Measurements from ENCODE around the gene CLDN25. TPM values are rescaled to one million over a fixed set of nuclear protein-coding genes. Genes with fewer than 3 reads are reported as not detected.

Gene CLDN25
- total RNA-seq, 6 experiments from 2014 or later = not detected

GRCh38 chr11:113829751-113830150 lies 50.2 kb downstream of the CLDN25 start:
- no peaks in the 10 kb centered on the region for H3K4me1 ChIP-seq
- H3K27ac ChIP-seq = no peak overlapping the region
- H3K4me3 ChIP-seq = no peak overlapping the region
- DNase-seq (no peak), ATAC-seq (no peak)
- no peaks in the 10 kb centered on the region for H3K9me3 ChIP-seq
- 81% methylated on average over 2 of the region's 2 CpGs for WGBS (ENCODE audit: insufficient coverage, low coverage, low lambda C conversion rate, missing lambda C conversion rate)
- intact Hi-C loops (cut with DNase I) = no loop called here
- H3K27me3 ChIP-seq = no peaks in the 10 kb centered on the region
- TF ChIP-seq, protein P1, sequence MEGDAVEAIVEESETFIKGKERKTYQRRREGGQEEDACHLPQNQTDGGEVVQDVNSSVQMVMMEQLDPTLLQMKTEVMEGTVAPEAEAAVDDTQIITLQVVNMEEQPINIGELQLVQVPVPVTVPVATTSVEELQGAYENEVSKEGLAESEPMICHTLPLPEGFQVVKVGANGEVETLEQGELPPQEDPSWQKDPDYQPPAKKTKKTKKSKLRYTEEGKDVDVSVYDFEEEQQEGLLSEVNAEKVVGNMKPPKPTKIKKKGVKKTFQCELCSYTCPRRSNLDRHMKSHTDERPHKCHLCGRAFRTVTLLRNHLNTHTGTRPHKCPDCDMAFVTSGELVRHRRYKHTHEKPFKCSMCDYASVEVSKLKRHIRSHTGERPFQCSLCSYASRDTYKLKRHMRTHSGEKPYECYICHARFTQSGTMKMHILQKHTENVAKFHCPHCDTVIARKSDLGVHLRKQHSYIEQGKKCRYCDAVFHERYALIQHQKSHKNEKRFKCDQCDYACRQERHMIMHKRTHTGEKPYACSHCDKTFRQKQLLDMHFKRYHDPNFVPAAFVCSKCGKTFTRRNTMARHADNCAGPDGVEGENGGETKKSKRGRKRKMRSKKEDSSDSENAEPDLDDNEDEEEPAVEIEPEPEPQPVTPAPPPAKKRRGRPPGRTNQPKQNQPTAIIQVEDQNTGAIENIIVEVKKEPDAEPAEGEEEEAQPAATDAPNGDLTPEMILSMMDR (IDR thresholded peaks at IDR 0.05) = no peak
- TF ChIP-seq POLR2A (IDR thresholded peaks at IDR 0.05) = no peak
- H3K36me3 ChIP-seq = peaks cover 0 to 5% (median 1%) of the 10 kb centered on the region in 4 donors

Small RNA genes lying within 50 kb of the gene (small RNA-seq; reads per million reads assigned to genes)
- 0 reads per million in 2 experiments for gene LRRC37A13P
- 0 reads per million in 2 experiments for gene RPS29P19

Other genes with a start within 250 kb of the CLDN25 start
- under 1 TPM in 4 of 6 experiments, not detected in 2; 0.12 to 0.75 (median 0.43) TPM for gene TMPRSS5, start 73.5 kb upstream of the CLDN25 start, total RNA-seq
- gene ZW10, start 6.1 kb upstream of the CLDN25 start, total RNA-seq = 10 to 100 TPM in 1 of 6 experiments, 1 to 10 TPM in 5; 7.3 to 10.8 (median 8.5) TPM
- gene USP28, start 95.8 kb downstream of the CLDN25 start, total RNA-seq = 10 to 100 TPM; 12.1 to 15.3 (median 14.4) TPM
- gene HTR3B, start 125.0 kb downstream of the CLDN25 start, total RNA-seq = not detected
- under 1 TPM in 2 of 6 experiments, not detected in 4; 0.18 to 0.25 TPM for gene HTR3A, start 195.3 kb downstream of the CLDN25 start, total RNA-seq